ENCODE measurements around the gene MICALL1.

MICALL1 gene

GRCh38 chr22:37985751-37986281 is 79.7 kb downstream of the MICALL1 start:
- Histone ChIP-seq H3K9me3 (no peaks in the 10 kb centered on the region), H3K4me1 (no peaks in the 10 kb centered on the region), H3K36me3 (no peaks in the 10 kb centered on the region), H3K4me3 (ENCODE audit: low read depth, low read length) (no peak overlapping the region), H3K27me3 (no peaks in the 10 kb centered on the region)
- DNase-seq = no peak
- no peak for TF ChIP-seq CTCF (IDR thresholded peaks at IDR 0.05; ENCODE audit: low read depth, low read length)

- no peak for DNase-seq
- H3K4me1 ChIP-seq = no peaks in the 10 kb centered on the region
- TF ChIP-seq CTCF (IDR thresholded peaks at IDR 0.05; ENCODE audit: low read depth, low read length) = no peak
- no peaks in the 10 kb centered on the region for H3K27me3 ChIP-seq
- H3K9me3 ChIP-seq = no peaks in the 10 kb centered on the region
- H3K4me3 ChIP-seq (ENCODE audit: low read depth, low read length) = no peak overlapping the region
- no peaks in the 10 kb centered on the region for H3K36me3 ChIP-seq
These were observed 80.3 kb downstream of the MICALL1 start for GRCh38 chr22:37986371-37986770.

DNA sequence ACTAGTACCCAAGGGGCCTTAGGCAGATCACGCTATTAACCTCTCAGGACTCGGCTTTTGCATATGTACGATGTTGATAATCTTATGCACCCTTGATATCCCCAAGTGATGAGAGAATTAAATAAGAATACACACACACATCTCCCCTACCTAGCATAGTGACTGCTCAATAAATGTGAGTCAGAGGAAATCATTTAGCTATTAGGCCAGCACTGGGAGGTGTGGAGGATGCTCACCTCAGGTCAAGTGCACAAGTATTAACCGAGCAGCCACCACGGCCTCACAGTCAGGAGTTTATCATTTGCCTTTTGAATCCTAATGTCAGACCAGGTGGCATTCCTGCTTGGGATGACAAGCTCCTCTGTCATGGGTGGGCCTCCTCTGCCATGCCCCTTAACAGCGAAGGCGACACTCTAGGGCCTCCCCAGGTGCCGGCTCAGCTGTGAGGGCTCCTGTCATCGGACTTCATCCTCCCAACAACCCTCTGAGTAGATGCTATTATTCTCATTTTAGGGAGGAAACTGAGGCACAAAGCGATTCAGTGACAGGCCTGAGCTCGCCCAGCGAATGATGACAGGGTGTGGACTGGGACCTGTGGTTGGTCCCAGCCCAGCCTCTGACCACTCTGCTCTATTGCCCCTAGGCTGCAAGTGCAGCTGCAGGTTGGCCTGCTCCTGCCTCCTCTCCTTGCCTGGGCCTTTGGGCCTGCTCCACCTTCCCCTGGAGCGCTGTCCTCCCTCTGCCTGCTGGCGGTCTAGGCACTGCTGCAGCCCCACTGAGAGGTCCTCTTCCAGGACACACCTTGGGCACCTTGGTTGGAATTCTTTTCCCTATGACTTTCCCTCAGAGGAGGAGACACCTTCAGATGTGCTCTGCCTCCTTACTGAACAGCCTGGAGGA is 83.3 kb downstream of the MICALL1 start:
- H3K27me3 ChIP-seq = no peaks in the 10 kb centered on the region
- H3K36me3 ChIP-seq = no peaks in the 10 kb centered on the region
- H3K4me3 ChIP-seq (ENCODE audit: low read depth, low read length) = no peak overlapping the region
- TF ChIP-seq CTCF (IDR thresholded peaks at IDR 0.05; ENCODE audit: low read depth, low read length) = no peak
- no peaks in the 10 kb centered on the region for H3K4me1 ChIP-seq
- H3K9me3 ChIP-seq = no peaks in the 10 kb centered on the region
- no peak for DNase-seq

GRCh38 chr22:37990301-37990700 is 84.2 kb downstream of the MICALL1 start:
- TF ChIP-seq CTCF (IDR thresholded peaks at IDR 0.05; ENCODE audit: low read depth, low read length) = no peak
- Histone ChIP-seq H3K4me3 (ENCODE audit: low read depth, low read length) (no peak overlapping the region), H3K36me3 (no peaks in the 10 kb centered on the region), H3K27me3 (no peaks in the 10 kb centered on the region), H3K9me3 (no peaks in the 10 kb centered on the region), H3K4me1 (no peaks in the 10 kb centered on the region)
- no peak for DNase-seq

DNA sequence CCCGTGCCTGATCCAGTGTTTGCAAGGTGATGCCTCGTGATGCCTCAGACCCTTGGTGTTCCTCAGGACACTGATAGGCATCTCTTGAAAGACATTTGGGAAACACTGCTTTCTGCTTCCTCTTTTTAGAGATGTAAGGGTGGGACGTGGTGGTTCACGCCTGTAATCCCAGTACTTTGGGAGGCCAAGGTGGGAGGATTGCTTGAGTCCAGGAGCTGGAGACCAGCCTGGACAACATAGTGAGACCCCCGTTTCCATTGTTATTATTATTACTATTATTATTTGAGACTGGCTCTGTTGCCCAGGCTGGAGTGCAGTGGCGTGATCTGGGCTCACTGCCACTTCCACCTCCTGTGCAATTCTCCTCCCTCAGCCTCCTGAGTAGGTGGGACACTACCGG is 84.8 kb downstream of the MICALL1 start:
- no peak for TF ChIP-seq CTCF (IDR thresholded peaks at IDR 0.05; ENCODE audit: low read depth, low read length)
- Histone ChIP-seq H3K4me3 (ENCODE audit: low read depth, low read length) (no peak overlapping the region), H3K27me3 (no peaks in the 10 kb centered on the region), H3K36me3 (no peaks in the 10 kb centered on the region), H3K4me1 (0 out of 2 replicates have a peak, but pooled peaks cover under 1% of the 10 kb centered on the region), H3K9me3 (no peaks in the 10 kb centered on the region)
- DNase-seq = no peak
